Neural progenitor cell (in vitro differentiated cells): ENCODE data around the gene KIF19. TPM values are rescaled to one million over a fixed set of nuclear protein-coding genes. Genes with fewer than 3 reads are reported as not detected.

Experiments
- DNase-seq: peaks from one replicate; pipeline ENCODE4 v3.0.0-alpha.2; 2016; ENCODE audit warnings: low spot score
- H2AFZ ChIP-seq: fragments of 200-600 bp; sonication (generic); replicated peaks from 2 replicates; pipeline ENCODE4 v1.6.1; 2016; ENCODE audit warnings: antibody characterized with exemption
- H3F3A ChIP-seq: fragments of 200-600 bp; sonication (generic); 2 replicates; pipeline ENCODE4 v1.6.1; 2016; ENCODE audit warnings: antibody characterized with exemption, low read depth
- H3K27ac ChIP-seq: fragments of 200-600 bp; sonication (generic); 2 replicates; pipeline ENCODE4 v1.5.1; 2016; ENCODE audit warnings: mild to moderate bottlenecking
- H3K27me3 ChIP-seq: fragments of 200-600 bp; sonication (generic); 2 replicates; pipeline ENCODE4 v1.6.1; 2016; ENCODE audit warnings: mild to moderate bottlenecking, moderate library complexity
- H3K36me3 ChIP-seq: fragments of 200-600 bp; sonication (generic); 2 replicates; pipeline ENCODE4 v1.5.1; 2016
- H3K4me1 ChIP-seq: fragments of 200-600 bp; sonication (generic); 2 replicates; pipeline ENCODE4 v1.6.1; 2016; ENCODE audit warnings: mixed run types
- H3K4me2 ChIP-seq: fragments of 200-600 bp; sonication (generic); 2 replicates; pipeline ENCODE4 v1.6.1; 2016
- H3K4me3 ChIP-seq: fragments of 200-600 bp; sonication (generic); 2 replicates; pipeline ENCODE4 v1.5.1; 2016
- H3K79me2 ChIP-seq: fragments of 200-600 bp; sonication (generic); 2 replicates; pipeline ENCODE4 v1.6.1; 2016; ENCODE audit warnings: low read depth
- H3K9ac ChIP-seq: fragments of 200-600 bp; sonication (generic); 2 replicates; pipeline ENCODE4 v1.6.1; 2016
- H3K9me3 ChIP-seq: fragments of 200-600 bp; sonication (generic); 2 replicates; pipeline ENCODE4 v1.5.1; 2016; ENCODE audit warnings: low read depth
- H4K20me1 ChIP-seq: fragments of 200-600 bp; sonication (generic); 2 replicates; pipeline ENCODE4 v1.6.1; 2016; ENCODE audit warnings: low read depth
- H3K27ac Mint-ChIP-seq: 3 replicates; pipeline ENCODE4 v1.8.0; 2021; ENCODE audit warnings: mixed read lengths
- H3K27me3 Mint-ChIP-seq: 2 replicates; pipeline ENCODE4 v1.8.0; 2022; ENCODE audit warnings: low read depth, mild to moderate bottlenecking, inconsistent platforms, moderate library complexity, mixed read lengths; ENCODE audit not compliant: insufficient read depth
- H3K36me3 Mint-ChIP-seq: 3 replicates; pipeline ENCODE4 v1.8.0; 2021; ENCODE audit warnings: mixed read lengths
- H3K4me1 Mint-ChIP-seq: 3 replicates; pipeline ENCODE4 v1.8.0; 2021; ENCODE audit warnings: mixed read lengths
- H3K4me3 Mint-ChIP-seq: 3 replicates; pipeline ENCODE4 v1.8.0; 2021; ENCODE audit warnings: mild to moderate bottlenecking, moderate library complexity, mixed read lengths
- H3K9me3 Mint-ChIP-seq: 3 replicates; pipeline ENCODE4 v1.8.0; 2020; ENCODE audit warnings: mixed read lengths
- EZH2 ChIP-seq: fragments of 200-600 bp; sonication (generic); IDR thresholded peaks from 2 replicates; pipeline ENCODE4 v1.6.1; 2017; ENCODE audit warnings: antibody characterized with exemption, mild to moderate bottlenecking, moderate library complexity
- EZH2phosphoT487 ChIP-seq: fragments of 200-600 bp; sonication (generic); IDR thresholded peaks from 2 replicates; pipeline ENCODE4 v1.6.1; 2017; ENCODE audit warnings: antibody characterized with exemption
- total RNA-seq: library from RNA; depleted of rRNA; stranded (reverse); fragments of >200 nt; gene quantifications from 2 replicates; pipeline ENCODE4 v1.2.3, GENCODE V29; 2015; ENCODE audit warnings: low replicate concordance
- TF ChIP-seq, protein P1 (sequence below): fragments of 200-600 bp; sonication (generic); IDR thresholded peaks from 2 replicates; pipeline ENCODE4 v1.5.1; 2017; ENCODE audit warnings: antibody characterized with exemption, mild to moderate bottlenecking

Gene KIF19
- total RNA-seq, 1 donor from 2014 or later, result 0.15 TPM

DNA sequence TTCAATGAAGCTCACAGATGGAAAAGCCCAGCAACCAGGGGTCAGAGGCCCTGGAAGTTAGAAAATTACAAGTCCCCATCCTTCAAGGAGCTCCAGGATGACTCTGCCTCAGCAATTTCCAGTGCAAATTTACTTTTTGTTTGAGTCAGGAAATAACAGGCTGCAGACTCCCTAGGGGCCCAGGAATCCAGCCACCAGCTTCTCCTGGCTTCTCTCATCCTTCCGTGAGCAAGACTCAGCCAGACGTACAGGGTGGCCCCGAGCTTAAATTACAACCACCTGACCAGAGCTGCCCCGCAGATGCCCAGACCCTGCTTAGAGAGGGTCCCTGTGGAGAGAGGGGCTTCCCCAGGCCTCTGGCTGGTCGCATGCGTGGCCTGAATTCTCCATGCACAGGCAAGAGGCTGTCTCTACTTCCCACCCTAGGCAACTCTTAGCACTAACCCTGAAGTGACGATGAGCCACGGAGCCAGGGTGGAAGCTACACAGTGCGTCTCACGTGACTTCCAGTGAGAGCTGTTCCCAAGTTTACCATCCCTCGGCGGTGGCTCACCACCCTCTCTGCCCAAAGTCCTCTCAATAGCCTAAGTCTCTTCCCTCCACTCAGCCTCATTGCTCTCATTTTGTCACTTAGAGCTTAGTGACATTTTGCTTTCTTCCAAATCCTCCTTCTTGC, 68.4 kb downstream of the KIF19 start:
- H3K9me3 ChIP-seq, result no peaks in the 10 kb centered on the region
- no peaks in the 10 kb centered on the region for H3K9me3 Mint-ChIP-seq
- H3F3A ChIP-seq, result no peaks in the 10 kb centered on the region
- H3K4me3 Mint-ChIP-seq, result no peak overlapping the region
- no peak for DNase-seq
- H3K4me3 ChIP-seq, result no peak overlapping the region
- H3K9ac ChIP-seq, result no peak overlapping the region
- H3K79me2 ChIP-seq, result no peaks in the 10 kb centered on the region
- peaks cover 2% of the 10 kb centered on the region for H3K4me1 ChIP-seq
- H3K4me2 ChIP-seq, result no peak overlapping the region
- no peak overlapping the region for H3K27ac ChIP-seq
- H3K4me1 Mint-ChIP-seq, result peaks cover 9% of the 10 kb centered on the region
- no peaks in the 10 kb centered on the region for H3K36me3 ChIP-seq
- no peaks in the 10 kb centered on the region for H3K36me3 Mint-ChIP-seq
- no peak overlapping the region for H2AFZ ChIP-seq
- H3K27ac Mint-ChIP-seq, result no peak overlapping the region
- H3K27me3 Mint-ChIP-seq, result peaks cover 2% of the 10 kb centered on the region
- TF ChIP-seq, protein P1, sequence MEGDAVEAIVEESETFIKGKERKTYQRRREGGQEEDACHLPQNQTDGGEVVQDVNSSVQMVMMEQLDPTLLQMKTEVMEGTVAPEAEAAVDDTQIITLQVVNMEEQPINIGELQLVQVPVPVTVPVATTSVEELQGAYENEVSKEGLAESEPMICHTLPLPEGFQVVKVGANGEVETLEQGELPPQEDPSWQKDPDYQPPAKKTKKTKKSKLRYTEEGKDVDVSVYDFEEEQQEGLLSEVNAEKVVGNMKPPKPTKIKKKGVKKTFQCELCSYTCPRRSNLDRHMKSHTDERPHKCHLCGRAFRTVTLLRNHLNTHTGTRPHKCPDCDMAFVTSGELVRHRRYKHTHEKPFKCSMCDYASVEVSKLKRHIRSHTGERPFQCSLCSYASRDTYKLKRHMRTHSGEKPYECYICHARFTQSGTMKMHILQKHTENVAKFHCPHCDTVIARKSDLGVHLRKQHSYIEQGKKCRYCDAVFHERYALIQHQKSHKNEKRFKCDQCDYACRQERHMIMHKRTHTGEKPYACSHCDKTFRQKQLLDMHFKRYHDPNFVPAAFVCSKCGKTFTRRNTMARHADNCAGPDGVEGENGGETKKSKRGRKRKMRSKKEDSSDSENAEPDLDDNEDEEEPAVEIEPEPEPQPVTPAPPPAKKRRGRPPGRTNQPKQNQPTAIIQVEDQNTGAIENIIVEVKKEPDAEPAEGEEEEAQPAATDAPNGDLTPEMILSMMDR, result no peak
- no peak for TF ChIP-seq EZH2phosphoT487
- H4K20me1 ChIP-seq, result no peaks in the 10 kb centered on the region
- no peaks in the 10 kb centered on the region for H3K27me3 ChIP-seq

DNA sequence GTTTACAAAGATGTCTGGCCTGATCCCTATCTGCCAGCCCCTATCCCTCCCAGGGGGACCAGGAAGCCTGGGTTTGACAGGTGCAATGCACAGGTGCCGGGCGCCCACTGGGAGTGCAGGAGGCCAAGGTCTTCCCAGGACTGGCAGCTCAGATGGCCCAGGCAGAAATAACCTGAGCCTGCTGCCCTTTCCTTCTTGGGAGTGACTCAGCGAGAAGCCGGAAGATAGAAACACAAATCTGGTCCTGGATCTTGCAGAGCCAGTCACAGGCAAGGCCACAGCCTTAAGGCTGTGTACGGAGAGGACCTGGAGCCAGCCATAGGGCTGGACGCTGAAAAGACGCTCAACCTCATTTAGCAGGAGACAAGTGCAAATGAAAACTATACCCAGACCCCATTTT, 69.0 kb downstream of the KIF19 start:
- Mint-ChIP-seq H3K4me1 (peaks cover 9% of the 10 kb centered on the region), H3K36me3 (no peaks in the 10 kb centered on the region), H3K4me3 (no peak overlapping the region), H3K27me3 (no peaks in the 10 kb centered on the region), H3K9me3 (no peaks in the 10 kb centered on the region), H3K27ac (no peak overlapping the region)
- Histone ChIP-seq H3K36me3 (no peaks in the 10 kb centered on the region), H3K4me3 (no peak overlapping the region), H4K20me1 (no peaks in the 10 kb centered on the region), H3F3A (no peaks in the 10 kb centered on the region), H3K9ac (no peak overlapping the region), H2AFZ (no peak overlapping the region), H3K27me3 (no peaks in the 10 kb centered on the region), H3K9me3 (no peaks in the 10 kb centered on the region), H3K79me2 (no peaks in the 10 kb centered on the region), H3K4me1 (no peaks in the 10 kb centered on the region), H3K4me2 (no peak overlapping the region), H3K27ac (no peak overlapping the region)
- DNase-seq, result no peak
- TF ChIP-seq EZH2phosphoT487 (no peak), EZH2 (no peak)
- TF ChIP-seq, protein P1, result no peak

DNA sequence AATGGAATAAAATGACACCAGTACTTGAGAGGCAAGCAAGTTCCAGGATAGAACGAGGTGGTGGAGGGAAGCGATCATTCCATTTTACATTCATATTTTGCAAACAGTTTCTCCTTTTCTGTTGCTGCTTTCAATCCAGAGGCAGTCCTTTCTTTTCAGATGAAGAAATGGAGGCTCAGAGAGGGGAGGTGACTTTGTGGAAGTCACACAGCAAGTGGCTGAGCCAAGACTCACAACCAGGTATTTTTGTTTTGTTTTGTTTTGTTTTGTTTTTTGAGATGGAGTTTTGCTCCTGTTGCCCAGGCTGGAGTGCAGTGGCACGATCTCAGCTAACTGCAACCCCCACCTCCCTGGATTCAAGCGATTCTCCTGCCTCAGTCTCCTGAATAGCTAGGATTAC, 70.5 kb downstream of the KIF19 start:
- H3K36me3 ChIP-seq, result no peaks in the 10 kb centered on the region
- no peak overlapping the region for H3K27ac Mint-ChIP-seq
- no peaks in the 10 kb centered on the region for H3F3A ChIP-seq
- DNase-seq, result no peak
- H3K9me3 Mint-ChIP-seq, result no peaks in the 10 kb centered on the region
- H3K79me2 ChIP-seq, result no peaks in the 10 kb centered on the region
- H3K4me1 ChIP-seq, result no peaks in the 10 kb centered on the region
- H3K4me3 Mint-ChIP-seq, result no peak overlapping the region
- H3K4me1 Mint-ChIP-seq, result peaks cover 6% of the 10 kb centered on the region
- no peak overlapping the region for H3K27ac ChIP-seq
- no peaks in the 10 kb centered on the region for H4K20me1 ChIP-seq
- peaks cover 4% of the 10 kb centered on the region for H3K27me3 Mint-ChIP-seq
- TF ChIP-seq EZH2phosphoT487 (no peak), EZH2 (no peak)
- TF ChIP-seq, protein P1, result no peak
- H3K4me2 ChIP-seq, result no peak overlapping the region
- no peak overlapping the region for H3K9ac ChIP-seq
- no peaks in the 10 kb centered on the region for H3K36me3 Mint-ChIP-seq
- no peaks in the 10 kb centered on the region for H3K9me3 ChIP-seq
- H3K27me3 ChIP-seq, result no peaks in the 10 kb centered on the region
- no peak overlapping the region for H2AFZ ChIP-seq
- no peak overlapping the region for H3K4me3 ChIP-seq
